GM21619 (cell line): ENCODE results near the gene HINFP.
"Not testable (repeated sequence)": the region's sequence is repeated elsewhere in the genome, so short reads cannot be mapped to it uniquely, and the experiment has no call there.

Experiments used
- ATAC-seq: cut with Tn5 transposase; IDR thresholded peaks from one replicate; pipeline ENCODE4 v1.9.1; 2021; ENCODE audit not compliant: unreplicated experiment

Gene HINFP

DNA sequence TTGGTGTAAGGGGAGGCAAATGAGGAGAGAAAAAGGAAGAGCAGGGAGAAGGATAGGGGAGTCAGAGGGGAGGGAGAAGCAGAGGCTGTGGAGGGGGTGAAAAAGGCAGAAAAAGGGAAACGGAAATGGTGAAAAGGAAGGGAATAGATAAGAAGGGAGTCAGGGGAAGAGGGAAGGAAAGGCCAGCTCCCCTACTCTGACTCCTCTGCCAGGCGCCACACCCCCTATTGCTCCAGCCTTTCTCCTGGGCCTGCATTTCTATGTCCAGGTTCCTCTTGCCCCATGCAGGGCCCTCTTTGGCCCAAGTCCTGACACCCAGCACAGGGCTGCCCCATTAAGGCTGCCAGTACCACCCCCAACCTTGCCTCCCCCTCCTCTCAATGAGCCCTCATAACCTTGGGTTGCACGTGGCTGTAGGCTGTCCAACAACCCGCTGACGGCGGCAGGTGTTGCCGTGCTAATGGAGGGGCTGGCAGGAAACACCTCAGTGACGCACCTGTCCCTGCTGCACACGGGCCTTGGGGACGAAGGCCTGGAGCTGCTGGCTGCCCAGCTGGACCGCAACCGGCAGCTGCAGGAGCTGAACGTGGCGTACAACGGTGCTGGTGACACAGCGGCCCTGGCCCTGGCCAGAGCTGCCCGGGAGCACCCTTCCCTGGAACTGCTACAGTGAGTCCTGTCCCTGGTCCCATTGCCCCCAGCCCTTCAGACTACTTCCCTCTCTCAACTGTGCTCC, 60.5 kb downstream of the HINFP start:
- no peak for ATAC-seq

DNA sequence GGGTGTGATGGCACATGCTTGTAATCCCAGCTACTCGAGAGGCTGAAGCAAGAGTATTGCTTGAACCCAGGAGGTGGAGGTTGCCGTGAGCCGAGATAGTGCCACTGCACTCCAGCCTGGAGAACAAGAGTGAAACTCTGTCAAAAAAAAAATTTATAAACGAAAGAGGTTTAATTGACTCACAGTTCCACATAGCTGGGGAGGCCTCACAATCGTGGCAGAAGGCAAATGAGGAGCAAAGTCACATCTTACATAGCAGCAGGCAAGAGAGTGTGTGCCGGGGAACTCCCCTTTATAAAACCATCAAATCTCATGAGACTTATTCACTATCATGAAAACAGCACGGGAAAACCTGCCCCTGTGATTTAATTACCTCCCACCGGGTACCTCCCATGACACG, 63.0 kb downstream of the HINFP start:
- not testable (repeated sequence) for ATAC-seq
